ENCODE results near the gene NUPR2.
"Not testable (repeated sequence)": the region's sequence is repeated elsewhere in the genome, so short reads cannot be mapped to it uniquely, and the experiment has no call there.

NUPR2 gene

GRCh38 chr7:56083150-56083785 lies 32.9 kb downstream of the NUPR2 start:
- DNase-seq, result no peak

GRCh38 chr7:56081626-56082340 lies 34.4 kb downstream of the NUPR2 start:
- DNase-seq, result no peak

DNA sequence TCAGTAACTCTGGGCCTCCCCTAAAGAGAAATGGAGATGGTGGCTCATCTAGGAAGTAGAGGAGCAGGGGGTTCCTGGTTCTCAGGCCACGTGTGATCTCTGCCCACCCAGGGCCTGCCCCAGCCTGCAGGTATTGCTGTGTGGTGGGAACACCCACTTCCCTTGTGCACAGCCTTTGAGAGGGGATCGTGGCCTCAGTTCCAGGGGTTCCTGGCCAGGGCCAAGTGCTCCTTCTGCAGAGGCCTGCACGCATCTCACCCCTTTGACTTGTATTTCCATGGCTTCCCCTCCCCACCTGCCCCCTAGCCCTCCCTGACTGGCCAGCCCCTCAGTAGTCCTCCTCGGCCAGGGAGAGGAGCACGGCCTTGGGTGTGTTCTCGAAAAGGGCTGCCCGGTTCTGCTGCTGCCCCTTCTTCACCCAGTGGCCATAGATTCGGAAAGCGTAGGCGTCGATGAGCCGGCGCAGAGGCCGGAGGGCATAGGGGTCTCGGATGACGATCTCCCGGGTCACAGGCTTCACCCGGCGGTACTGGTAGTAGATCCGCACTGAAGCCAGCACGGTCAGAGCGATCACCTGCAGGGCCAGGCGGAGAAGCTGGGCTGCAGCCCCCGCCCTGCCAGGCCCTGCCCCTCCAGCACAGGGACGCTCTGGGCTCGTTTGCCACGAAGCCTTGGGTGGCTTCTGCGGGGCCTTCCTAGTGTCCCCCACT lies 35.3 kb downstream of the NUPR2 start:
- DNase-seq, result not testable (repeated sequence)

DNA sequence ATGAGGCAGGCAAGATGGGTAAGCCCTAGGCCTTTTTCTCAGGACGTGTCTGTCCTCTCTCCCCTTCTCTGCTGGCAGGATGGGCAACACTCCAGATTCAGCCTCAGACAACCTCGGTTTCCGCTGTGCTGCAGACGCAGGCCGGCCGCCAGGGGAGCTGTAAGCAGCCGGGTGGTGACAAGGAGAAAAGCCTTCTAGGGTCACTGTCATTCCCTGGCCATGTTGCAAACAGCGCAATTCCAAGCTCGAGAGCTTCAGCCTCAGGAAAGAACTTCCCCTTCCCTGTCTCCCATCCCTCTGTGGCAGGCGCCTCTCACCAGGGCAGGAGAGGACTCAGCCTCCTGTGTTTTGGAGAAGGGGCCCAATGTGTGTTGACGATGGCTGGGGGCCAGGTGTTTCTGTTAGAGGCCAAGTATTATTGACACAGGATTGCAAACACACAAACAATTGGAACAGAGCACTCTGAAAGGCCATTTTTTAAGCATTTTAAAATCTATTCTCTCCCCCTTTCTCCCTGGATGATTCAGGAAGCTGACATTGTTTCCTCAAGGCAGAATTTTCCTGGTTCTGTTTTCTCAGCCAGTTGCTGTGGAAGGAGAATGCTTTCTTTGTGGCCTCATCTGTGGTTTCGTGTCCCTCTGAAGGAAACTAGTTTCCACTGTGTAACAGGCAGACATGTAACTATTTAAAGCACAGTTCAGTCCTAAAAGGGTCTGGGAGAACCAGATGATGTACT lies 36.6 kb downstream of the NUPR2 start:
- DNase-seq, result peak; percentile 47

DNA sequence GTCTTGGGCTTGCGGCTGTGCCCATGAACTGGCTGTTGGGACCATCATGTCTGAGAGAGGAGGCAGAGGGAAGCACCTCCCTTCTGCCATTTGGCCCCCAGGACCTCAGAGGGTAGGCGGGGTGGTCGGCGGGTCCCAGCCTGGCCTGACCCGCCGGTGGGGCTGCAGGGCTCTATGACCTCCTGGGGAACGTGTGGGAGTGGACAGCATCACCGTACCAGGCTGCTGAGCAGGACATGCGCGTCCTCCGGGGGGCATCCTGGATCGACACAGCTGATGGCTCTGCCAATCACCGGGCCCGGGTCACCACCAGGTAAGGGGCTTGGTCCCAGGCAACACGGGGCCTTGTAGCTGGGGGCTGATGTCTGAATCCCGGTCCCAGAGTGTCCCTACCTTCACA lies 38.0 kb downstream of the NUPR2 start:
- DNase-seq, result no peak

GRCh38 chr7:56077681-56078080 lies 38.5 kb downstream of the NUPR2 start:
- no peak for DNase-seq

- peak; percentile 73 for DNase-seq
Observed at GRCh38 chr7:56074371-56074791, 41.8 kb downstream of the NUPR2 start.

GRCh38 chr7:56066376-56066775 lies 49.8 kb downstream of the NUPR2 start:
- not testable (repeated sequence) for DNase-seq
